CD14-positive monocyte (primary cell): ENCODE results near the gene NRXN3. TPM values are rescaled to one million over a fixed set of nuclear protein-coding genes. Genes with fewer than 3 reads are reported as not detected.
"Not testable (repeated sequence)": the region's sequence is repeated elsewhere in the genome, so short reads cannot be mapped to it uniquely, and the experiment has no call there.

ENCODE experiments used
- DNase-seq, 3 donors: peaks; one replicate each; pipeline ENCODE4 v3.0.0-alpha.2; 2011 to 2022
- H2AFZ ChIP-seq: 2 replicates; pipeline ENCODE4 v1.6.0; 2012; ENCODE audit warnings: mild to moderate bottlenecking, low read depth, low read length, inconsistent platforms; ENCODE audit not compliant: insufficient read depth, poor library complexity, severe bottlenecking
- H3K27ac ChIP-seq, 2 donors: 1 replicate in 1 of 2; 2 replicates in 1 of 2; pipeline ENCODE4 v1.5.1; 2012 to 2013; ENCODE audit warnings: low read length in 2 of 2, control low read depth in 1 of 2, inconsistent platforms in 1 of 2, low read depth in 1 of 2, mild to moderate bottlenecking in 1 of 2
- H3K27me3 ChIP-seq, 2 donors: one replicate each; pipeline versions ENCODE4 v1.6.0 to v1.6.1; 2011 to 2013; ENCODE audit warnings: low read length in 2 of 2; ENCODE audit not compliant: control insufficient read depth in 2 of 2, insufficient read depth in 2 of 2
- H3K36me3 ChIP-seq, 2 donors: replicated peaks in 1 of 2; 1 replicate in 1 of 2; 2 replicates in 1 of 2; pipeline versions ENCODE4 v1.5.1 to v1.6.1; 2012 to 2013; ENCODE audit warnings: low read length in 2 of 2, control low read depth in 1 of 2, inconsistent platforms in 1 of 2, mild to moderate bottlenecking in 1 of 2; ENCODE audit not compliant: insufficient read depth in 2 of 2, control insufficient read depth in 1 of 2
- H3K4me1 ChIP-seq, 2 donors: 1 replicate in 1 of 2; 2 replicates in 1 of 2; pipeline versions ENCODE4 v1.5.1 to v1.6.1; 2012 to 2013; ENCODE audit warnings: low read length in 2 of 2, control low read depth in 1 of 2, inconsistent platforms in 1 of 2, mild to moderate bottlenecking in 1 of 2, moderate library complexity in 1 of 2; ENCODE audit not compliant: insufficient read depth in 2 of 2, control insufficient read depth in 1 of 2
- H3K4me2 ChIP-seq: replicated peaks from 2 replicates; pipeline ENCODE3; 2012; ENCODE audit warnings: low read length, moderate library complexity, mild to moderate bottlenecking; ENCODE audit not compliant: poor library complexity, severe bottlenecking; ENCODE audit errors: extremely low read depth
- H3K4me3 ChIP-seq, 3 experiments: fragments of 200-600 bp in 1 of 3; sonication (generic) in 1 of 3; replicated peaks in 1 of 3; 1 replicate in 2 of 3; 2 replicates in 1 of 3; pipeline ENCODE4 v1.5.1; 2011 to 2013; ENCODE audit warnings: low read length in 3 of 3, mild to moderate bottlenecking in 3 of 3, control low read depth in 2 of 3, low read depth in 2 of 3, inconsistent platforms in 1 of 3, moderate library complexity in 1 of 3
- H3K79me2 ChIP-seq: 2 replicates; pipeline ENCODE4 v1.6.0; 2012; ENCODE audit warnings: mild to moderate bottlenecking, control low read depth, inconsistent platforms, low read length, moderate library complexity; ENCODE audit not compliant: insufficient read depth
- H3K9ac ChIP-seq: 2 replicates; pipeline ENCODE4 v1.6.0; 2017; ENCODE audit warnings: low read length, mild to moderate bottlenecking; ENCODE audit not compliant: insufficient read depth, poor library complexity, severe bottlenecking
- H3K9me3 ChIP-seq, 2 donors: replicated peaks in 1 of 2; 1 replicate in 1 of 2; 2 replicates in 1 of 2; pipeline versions ENCODE4 v1.5.1 to v1.6.1; 2012 to 2013; ENCODE audit warnings: low read length in 2 of 2, control low read depth in 1 of 2; ENCODE audit not compliant: control insufficient read depth in 1 of 2, insufficient read depth in 1 of 2
- H4K20me1 ChIP-seq: 2 replicates; pipeline ENCODE4 v1.6.0; 2012; ENCODE audit warnings: mild to moderate bottlenecking, low read length, control low read depth, moderate library complexity; ENCODE audit not compliant: insufficient read depth
- H3K27ac Mint-ChIP-seq, 7 donors: one replicate each; pipeline ENCODE4 v1.8.0; 2020; ENCODE audit warnings: mild to moderate bottlenecking in 7 of 7, mixed read lengths in 7 of 7, moderate library complexity in 6 of 7, inconsistent platforms in 2 of 7
- H3K27me3 Mint-ChIP-seq, 3 donors: one replicate each; pipeline ENCODE4 v1.8.0; 2021 to 2022; ENCODE audit warnings: low read depth in 3 of 3, mild to moderate bottlenecking in 3 of 3, mixed read lengths in 3 of 3, moderate library complexity in 3 of 3, inconsistent platforms in 1 of 3
- H3K36me3 Mint-ChIP-seq, 2 donors: one replicate each; pipeline ENCODE4 v1.8.0; 2020; ENCODE audit warnings: mixed read lengths in 2 of 2, inconsistent platforms in 1 of 2, mild to moderate bottlenecking in 1 of 2
- H3K4me1 Mint-ChIP-seq: one replicate; pipeline ENCODE4 v1.8.0; 2020; ENCODE audit warnings: mild to moderate bottlenecking, mixed read lengths
- H3K4me3 Mint-ChIP-seq, 2 donors: one replicate each; pipeline ENCODE4 v1.8.0; 2020; ENCODE audit warnings: mild to moderate bottlenecking in 2 of 2, mixed read lengths in 2 of 2, moderate library complexity in 1 of 2
- H3K9me3 Mint-ChIP-seq, 7 donors: one replicate each; pipeline ENCODE4 v1.8.0; 2020 to 2022; ENCODE audit warnings: mixed read lengths in 7 of 7, mild to moderate bottlenecking in 6 of 7, moderate library complexity in 6 of 7, inconsistent platforms in 2 of 7
- CTCF ChIP-seq: fragments of 200-600 bp; IDR thresholded peaks from one replicate; pipeline ENCODE4 v1.8.0; 2022; ENCODE audit warnings: antibody characterized with exemption, mild to moderate bottlenecking
- WGBS: methylation state at CpG from one replicate; pipeline ENCODE4 v1.1.5; 2013; ENCODE audit warnings: missing lambda C conversion rate; ENCODE audit not compliant: insufficient coverage; 5-methylcytosine and 5-hydroxymethylcytosine counted together
- intact Hi-C, 2 donors: fragments of 100-400 bp; cut with micrococcal nuclease; formaldehyde crosslinking; loops; one replicate each; pipeline versions ENCODE4 v1.15.0 to v1.15.1; 2023
- polyA plus RNA-seq, 3 donors: library from polyadenylated mRNA; depleted of rRNA in 1 of 3; unstranded in 2 of 3; stranded (reverse) in 1 of 3; fragments of 300-500 nt in 2 of 3; fragments of >200 nt in 1 of 3; fragmentation: Illumina TruSeq in 2 of 3; gene quantifications; 1 replicate in 2 of 3; 2 replicates in 1 of 3; pipeline ENCODE4 v1.2.3, GENCODE V29; 2012 to 2021

Gene NRXN3
- polyA plus RNA-seq, 3 donors = not detected

- H3K4me1 Mint-ChIP-seq = no peaks in the 10 kb centered on the region
- H3K27ac Mint-ChIP-seq = no peak overlapping the region
These were observed 1596.3 kb downstream of the NRXN3 start for GRCh38 chr14:79766511-79766910.

GRCh38 chr14:79767251-79767650, 1597.1 kb downstream of the NRXN3 start:
- Mint-ChIP-seq H3K4me3 (no peak overlapping the region), H3K27me3 (no peaks in the 10 kb centered on the region), H3K9me3 (peaks cover 3 to 19% (median 7%) of the 10 kb centered on the region in 7 donors), H3K27ac (no peak overlapping the region), H3K4me1 (no peaks in the 10 kb centered on the region), H3K36me3 (no peaks in the 10 kb centered on the region)
- Histone ChIP-seq H3K27ac (no peak overlapping the region), H2AFZ (no peak overlapping the region), H4K20me1 (no peaks in the 10 kb centered on the region), H3K9ac (no peak overlapping the region), H3K79me2 (no peaks in the 10 kb centered on the region), H3K27me3 (no peaks in the 10 kb centered on the region), H3K4me3 (no peak overlapping the region), H3K4me2 (no peak overlapping the region), H3K9me3 (peaks cover 0 to 7% of the 10 kb centered on the region in 2 donors), H3K36me3 (no peaks in the 10 kb centered on the region), H3K4me1 (no peaks in the 10 kb centered on the region)
- TF ChIP-seq CTCF = no peak
- no CpG with 5 or more reads among the region's 1 CpG for WGBS
- DNase-seq = no peak
- intact Hi-C loops = no loop called here

More at GRCh38 chr14:79766511-79766910, 1596.3 kb downstream of the NRXN3 start:
- Histone ChIP-seq H3K27me3 (no peaks in the 10 kb centered on the region), H3K4me1 (no peaks in the 10 kb centered on the region), H3K9ac (no peak overlapping the region), H3K79me2 (no peaks in the 10 kb centered on the region), H3K9me3 (peaks cover 0 to 7% of the 10 kb centered on the region in 2 donors), H3K4me2 (no peak overlapping the region), H3K4me3 (no peak overlapping the region), H4K20me1 (no peaks in the 10 kb centered on the region), H3K27ac (no peak overlapping the region), H3K36me3 (no peaks in the 10 kb centered on the region), H2AFZ (no peak overlapping the region)
- 100% methylated on average over 1 of the region's 2 CpGs for WGBS
- no peaks in the 10 kb centered on the region for H3K36me3 Mint-ChIP-seq
- intact Hi-C loops = no loop called here
- H3K4me3 Mint-ChIP-seq = no peak overlapping the region
- DNase-seq = no peak
- H3K9me3 Mint-ChIP-seq = peaks cover 3 to 19% (median 7%) of the 10 kb centered on the region in 7 donors
- H3K27me3 Mint-ChIP-seq = no peaks in the 10 kb centered on the region
- no peak for TF ChIP-seq CTCF

- H3K4me2 ChIP-seq, H3K4me1 ChIP-seq, H3K9me3 ChIP-seq, intact Hi-C loops, H3K4me3 Mint-ChIP-seq, H3K27ac ChIP-seq, H3K36me3 ChIP-seq, H3K27me3 Mint-ChIP-seq, H3K4me3 ChIP-seq, H3K27me3 ChIP-seq, H2AFZ ChIP-seq, H4K20me1 ChIP-seq, H3K36me3 Mint-ChIP-seq, H3K79me2 ChIP-seq, H3K9ac ChIP-seq, DNase-seq, H3K4me1 Mint-ChIP-seq, H3K27ac Mint-ChIP-seq: not testable (repeated sequence)
- peaks cover 3 to 17% (median 7%) of the 10 kb centered on the region in 7 donors for H3K9me3 Mint-ChIP-seq
- WGBS = 94% methylated on average over 14 of the region's 14 CpGs
These were observed 1597.5 kb downstream of the NRXN3 start for GRCh38 chr14:79767721-79768120.
